Superior temporal gyrus (tissue), 1 donor: ENCODE measurements around the gene ERBIN.
"Not testable (repeated sequence)": the region's sequence is repeated elsewhere in the genome, so short reads cannot be mapped to it uniquely, and the experiment has no call there.

ENCODE experiments used
- DNase-seq: peaks from one replicate; pipeline ENCODE4 v3.0.0-alpha.2; 2016; ENCODE audit errors: extremely low spot score

ERBIN gene

GRCh38 chr5:66001952-66002351, 75.6 kb downstream of the ERBIN start:
- DNase-seq = no peak

DNA sequence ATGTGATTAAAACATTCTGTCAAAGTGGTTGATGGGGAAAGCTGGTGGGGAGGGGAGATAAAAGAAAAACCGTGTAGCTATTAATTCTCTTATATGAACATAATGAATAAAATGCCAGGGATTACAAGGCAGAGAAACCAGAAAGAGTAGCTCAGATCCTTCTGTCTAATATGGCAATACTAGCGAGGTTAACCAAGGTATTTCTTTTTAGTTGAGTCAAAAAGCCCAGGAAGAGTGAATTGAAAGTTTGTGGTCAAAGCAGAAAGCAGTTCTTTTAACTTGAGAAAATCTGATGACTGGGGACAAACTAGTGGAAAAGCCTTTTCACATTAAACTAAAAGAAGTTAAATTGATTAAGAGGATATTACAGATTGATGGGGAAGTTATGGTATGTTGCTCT, 76.0 kb downstream of the ERBIN start:
- no peak for DNase-seq

GRCh38 chr5:66004216-66004615, 77.8 kb downstream of the ERBIN start:
- DNase-seq = no peak

DNA sequence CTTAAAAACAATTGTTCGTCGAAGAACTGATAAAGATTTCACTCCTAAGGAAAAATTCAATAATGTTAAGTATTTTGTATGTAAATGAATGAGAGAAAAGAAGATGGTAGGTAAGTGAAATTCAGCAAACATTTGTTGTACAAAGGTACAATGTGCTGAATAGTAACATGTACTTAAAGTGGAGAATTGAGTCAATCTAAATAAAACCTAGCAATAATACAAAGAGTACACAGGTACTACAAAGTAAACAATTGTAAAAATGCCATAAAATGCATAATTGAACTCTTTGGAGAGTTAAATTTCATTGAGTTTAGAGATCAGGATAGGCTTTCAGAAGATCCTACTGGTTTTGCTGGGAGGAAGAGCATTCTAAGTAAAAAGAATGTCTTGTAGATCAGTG, 82.9 kb downstream of the ERBIN start:
- no peak for DNase-seq

DNA sequence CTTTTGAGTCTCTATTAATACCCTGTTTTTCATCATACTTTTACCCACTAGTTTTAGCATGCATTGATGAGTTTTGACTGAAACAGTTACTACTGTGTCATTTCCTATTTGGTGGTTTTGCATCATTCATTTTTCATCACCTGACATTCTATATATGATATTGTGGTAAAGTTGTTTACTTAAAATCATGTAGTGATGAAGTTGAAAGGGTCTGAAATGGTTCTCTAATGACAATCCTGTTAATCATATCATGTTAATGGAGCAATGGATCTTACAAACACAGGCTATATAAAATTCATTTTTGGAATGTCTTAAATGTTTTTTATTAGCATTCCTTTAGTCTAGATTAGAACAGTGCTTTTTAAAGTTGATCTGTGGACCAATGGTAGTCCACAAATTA, 84.1 kb downstream of the ERBIN start:
- DNase-seq = no peak

- DNase-seq = no peak
These were observed 85.9 kb downstream of the ERBIN start for GRCh38 chr5:66012271-66012670.

GRCh38 chr5:66013397-66013796, 87.0 kb downstream of the ERBIN start:
- DNase-seq = no peak

GRCh38 chr5:66013906-66014305, 87.5 kb downstream of the ERBIN start:
- DNase-seq = no peak

GRCh38 chr5:66015196-66015960, 89.0 kb downstream of the ERBIN start:
- DNase-seq = no peak

DNA sequence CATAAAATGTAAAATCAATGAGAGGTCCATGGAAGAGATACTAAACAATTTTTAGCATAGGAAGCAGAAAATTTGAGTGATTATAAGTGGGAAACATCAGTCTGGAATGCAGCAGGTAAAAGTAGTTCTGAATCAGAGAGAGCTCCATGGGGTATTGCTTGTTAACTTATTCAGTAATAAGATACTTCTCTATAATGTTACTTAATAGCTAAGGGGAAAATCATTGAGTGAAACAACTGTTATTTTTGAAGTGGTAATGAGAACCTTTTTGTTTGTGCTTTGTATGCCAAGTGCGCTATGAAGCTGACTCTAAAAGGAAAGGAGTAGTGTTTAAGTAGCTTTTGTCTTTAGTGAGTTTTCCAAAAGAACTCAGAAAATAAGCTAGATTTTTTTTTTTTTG, 95.2 kb downstream of the ERBIN start:
- DNase-seq = no peak

DNA sequence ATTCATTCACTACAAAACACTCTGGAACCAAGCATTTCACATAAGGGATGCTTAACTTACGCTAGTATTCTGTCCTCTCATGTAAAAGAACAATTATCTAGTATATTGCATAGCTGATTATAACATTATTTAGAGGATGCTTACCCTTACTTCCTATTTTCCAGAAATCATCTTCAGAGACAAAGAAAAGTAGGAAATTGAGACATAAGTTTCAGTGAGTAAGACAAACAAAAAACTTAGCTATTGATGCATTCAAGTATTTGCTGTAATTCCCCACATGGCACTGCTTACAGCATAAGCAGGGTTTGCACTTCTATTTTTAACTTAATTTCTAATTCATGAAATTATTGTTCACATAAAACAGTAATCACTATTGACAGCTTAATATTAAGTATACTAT, 112.9 kb downstream of the ERBIN start:
- DNase-seq = no peak

GRCh38 chr5:66039701-66040100, 113.3 kb downstream of the ERBIN start:
- DNase-seq = no peak

DNA sequence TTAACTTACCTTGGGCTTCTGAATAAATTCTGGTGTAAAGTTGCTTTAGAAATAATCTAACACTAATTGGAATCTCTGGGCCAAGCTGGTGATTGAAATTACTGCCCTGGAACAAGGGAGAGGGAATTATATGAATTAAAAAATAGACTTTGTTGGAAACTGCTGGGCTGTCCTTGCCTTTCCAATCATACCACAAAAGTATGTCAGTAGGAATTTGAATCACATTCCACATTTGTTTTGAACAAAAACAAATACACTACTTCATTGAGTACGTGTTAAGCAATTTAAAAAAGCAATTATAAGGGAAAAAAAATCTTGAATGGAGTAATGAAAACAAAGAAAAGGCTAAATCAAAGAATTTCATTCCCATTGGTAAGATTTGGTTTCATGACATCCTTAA, 115.3 kb downstream of the ERBIN start:
- no peak for DNase-seq

DNA sequence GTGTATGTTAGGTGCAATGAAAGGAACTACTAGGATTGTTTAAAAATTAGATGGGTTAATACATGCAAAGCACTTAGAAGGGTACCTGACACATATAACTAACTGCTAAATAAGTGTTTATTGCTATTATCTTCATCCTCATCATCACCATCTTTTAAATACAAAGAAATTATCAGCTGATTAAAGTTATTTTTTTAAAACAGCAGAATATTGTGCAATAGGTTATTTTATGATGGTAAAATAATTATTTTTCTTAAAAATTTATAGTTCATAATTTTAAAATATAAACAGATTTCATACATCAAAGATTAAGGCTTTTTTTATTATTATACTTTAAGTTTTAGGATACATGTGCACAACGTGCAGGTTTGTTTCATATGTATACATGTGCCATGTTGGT, 130.9 kb downstream of the ERBIN start:
- no peak for DNase-seq

GRCh38 chr5:66061320-66061719, 134.9 kb downstream of the ERBIN start:
- DNase-seq = not testable (repeated sequence)

DNA sequence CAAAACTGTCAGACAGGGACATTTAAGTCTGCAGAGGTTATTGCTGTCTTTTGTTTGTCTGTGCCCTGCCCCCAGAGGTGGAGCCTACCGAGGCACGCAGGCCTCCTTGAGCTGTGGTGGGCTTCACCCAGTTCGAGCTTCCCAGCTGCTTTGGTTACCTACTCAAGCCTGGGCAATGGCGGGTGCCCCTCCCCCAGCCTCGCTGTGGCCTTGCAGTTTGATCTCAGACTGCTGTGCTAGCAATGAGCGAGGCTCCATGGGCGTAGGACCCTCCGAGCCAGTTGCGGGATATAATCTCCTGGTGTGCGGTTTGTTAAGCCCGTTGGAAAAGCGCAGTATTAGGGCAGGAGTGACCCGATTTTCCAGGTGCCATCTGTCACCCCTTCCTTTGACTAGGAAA, 136.7 kb downstream of the ERBIN start:
- DNase-seq = not testable (repeated sequence)

DNA sequence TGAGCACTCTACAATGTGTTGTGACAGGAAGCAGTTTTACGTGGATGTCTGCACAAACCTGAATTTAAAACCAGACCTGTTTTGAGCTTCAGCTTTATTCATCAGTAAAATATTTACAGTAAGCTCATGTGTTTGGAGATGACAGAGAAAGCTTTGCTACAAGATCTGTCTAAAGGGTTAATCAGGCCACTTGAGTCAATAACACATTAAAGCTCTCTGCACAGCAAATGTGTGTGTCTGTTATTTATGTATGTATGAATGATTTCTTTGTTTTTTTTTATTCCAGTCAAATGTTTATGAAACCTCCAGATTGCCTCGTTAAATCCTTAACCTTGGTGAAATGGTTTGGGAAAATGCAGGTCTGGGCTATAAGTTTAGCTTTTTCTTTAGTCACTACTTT, 140.5 kb downstream of the ERBIN start:
- no peak for DNase-seq

DNA sequence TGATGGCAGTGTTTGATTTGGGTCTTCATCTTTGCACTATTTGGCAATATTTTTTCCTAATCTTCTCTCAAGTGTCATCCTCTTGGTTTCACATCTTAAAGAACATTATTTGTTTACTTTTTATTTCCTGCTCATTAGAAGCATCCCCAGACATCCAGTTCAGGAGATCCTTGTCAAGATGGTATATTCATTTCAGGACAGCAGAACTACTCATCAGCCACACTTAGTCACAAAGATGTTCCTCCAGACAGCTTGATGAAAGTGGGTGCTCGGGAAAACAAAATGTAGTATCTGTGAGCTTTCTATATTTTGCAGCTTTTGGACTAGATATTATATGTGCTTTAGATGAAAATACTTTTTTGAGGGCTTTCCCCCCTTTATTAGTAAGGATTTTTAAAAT, 145.7 kb downstream of the ERBIN start:
- DNase-seq = peak; percentile 6

GRCh38 chr5:66074901-66075300, 148.5 kb downstream of the ERBIN start:
- no peak for DNase-seq

- no peak for DNase-seq
These were observed 154.3 kb downstream of the ERBIN start for GRCh38 chr5:66080664-66081063.

DNA sequence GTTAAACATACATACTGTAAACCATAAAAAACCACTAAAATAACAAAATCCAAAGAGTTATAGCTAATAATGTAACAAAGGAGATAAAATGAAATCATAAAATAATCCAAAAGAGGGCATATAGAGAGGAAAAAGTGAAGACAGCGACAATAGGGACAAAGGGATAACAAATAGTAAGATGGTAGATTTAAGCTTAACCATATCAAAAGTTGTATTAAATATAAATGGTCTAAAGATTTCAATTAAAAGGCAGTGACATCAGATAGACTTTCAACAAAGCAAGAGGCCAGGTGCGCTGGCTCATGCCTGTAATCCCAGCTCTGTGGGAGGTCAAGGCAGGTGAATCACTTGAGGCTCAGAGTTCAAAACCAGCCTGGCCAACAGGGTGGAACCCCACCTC, 163.0 kb downstream of the ERBIN start:
- no peak for DNase-seq

DNA sequence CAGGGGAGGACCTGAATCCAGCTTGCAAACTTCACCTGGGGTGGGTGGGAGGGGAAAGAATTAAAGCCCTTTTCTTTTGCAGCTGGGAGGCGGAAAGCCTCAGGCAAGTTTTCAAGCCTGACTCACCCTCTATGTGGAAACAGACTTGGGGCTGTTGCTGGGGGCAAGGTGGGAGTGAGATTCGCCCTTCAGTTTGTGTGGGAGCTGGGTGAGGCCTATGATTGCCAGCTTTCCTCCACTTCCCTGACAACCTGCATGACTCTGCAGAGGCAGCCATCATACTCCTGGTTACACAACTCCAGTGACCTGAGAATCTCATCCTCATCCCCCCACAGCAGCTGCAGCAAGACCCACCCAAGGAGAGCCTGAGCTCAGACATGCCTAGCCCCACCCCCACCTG, 174.5 kb downstream of the ERBIN start:
- DNase-seq = no peak

DNA sequence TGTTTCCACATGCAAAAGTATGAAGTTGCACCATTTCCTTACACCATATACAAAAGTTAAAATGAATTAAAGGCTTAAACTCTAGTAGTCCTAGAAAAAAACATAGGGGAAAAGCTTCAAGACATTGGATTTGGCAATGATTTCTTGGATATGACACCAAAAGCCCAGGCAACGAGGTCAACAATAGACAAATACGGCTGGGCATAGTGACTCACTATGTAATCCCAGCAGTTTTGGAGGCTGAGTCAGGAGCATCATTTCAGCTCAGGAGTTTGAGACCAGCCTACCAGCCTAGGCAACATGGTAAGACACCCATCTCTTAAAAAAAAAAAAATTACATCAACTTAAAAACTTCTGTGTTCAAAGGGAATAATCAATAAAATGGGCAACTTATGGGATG, 186.8 kb downstream of the ERBIN start:
- no peak for DNase-seq

DNA sequence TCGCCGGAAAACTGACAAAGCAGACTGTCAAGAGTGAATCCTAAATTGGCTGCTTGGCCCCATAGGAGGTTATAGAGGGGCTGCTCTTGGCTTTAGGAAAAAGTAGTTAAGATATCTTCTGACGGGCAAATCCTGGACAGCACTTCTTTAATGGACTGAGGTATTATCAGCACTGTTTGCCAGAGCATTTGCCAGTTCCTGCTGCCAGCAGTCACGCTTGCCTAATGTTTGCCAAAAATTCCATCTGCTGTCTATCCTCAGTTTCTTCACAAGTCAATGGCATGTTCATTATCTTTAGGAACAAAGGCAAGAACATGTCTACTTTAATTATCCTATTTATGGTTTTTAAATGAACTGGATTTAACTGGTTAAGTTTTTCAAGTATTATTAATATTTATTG, 191.9 kb downstream of the ERBIN start:
- no peak for DNase-seq
